K562 (cell line): ENCODE measurements around the gene PRPF18. TPM values are rescaled to one million over a fixed set of nuclear protein-coding genes. Genes with fewer than 3 reads are reported as not detected.

ENCODE experiments used
- ATAC-seq: fragments of 200-7000 bp; cut with Tn5 transposase; 3 replicates; pipeline ENCODE4 v1.9.1; 2020; ENCODE audit warnings: moderate library complexity
- BruUV-seq: library from RNA; stranded (reverse); fragments of 400-500 nt; replicated peaks from 2 replicates; lab custom pipeline; 2021; lab: Mats Ljungman, UMichigan
- CTCF ChIA-PET: fragments of 300-600 bp; formaldehyde crosslinking; extraction: SDS; loops from one replicate; lab custom pipeline; 2021; ENCODE audit warnings: low intra/inter-chr PET ratio; lab: Yijun Ruan, JAX
- POLR2A ChIA-PET: fragments of 300-600, 350-650 bp; sonication (Branson Sonifier 250); formaldehyde crosslinking; extraction: SDS; loops from one replicate; lab custom pipeline; 2021; ENCODE audit warnings: antibody characterized with exemption, inconsistent platforms; lab: Yijun Ruan, JAX
- DNase-seq, 4 experiments: peaks; one replicate each; pipeline versions ENCODE4 v3.0.0 to v3.0.0-alpha.2; 2011 to 2018; ENCODE audit warnings: low spot score in 3 of 4, mixed read lengths in 3 of 4; ENCODE audit errors: extremely low read depth in 1 of 4
- FAIRE-seq: peaks from 2 replicates; lab custom pipeline; 2011; peaks lifted over from hg19 to GRCh38; lab: Jason Lieb, UNC
- H2AFZ ChIP-seq: 2 replicates; pipeline ENCODE4 v1.6.0; 2011; ENCODE audit warnings: low read depth, low read length, control low read depth, inconsistent platforms
- H3K27ac ChIP-seq: fragments of 200-600 bp; 3 replicates; pipeline ENCODE4 v1.8.0; 2011; ENCODE audit warnings: low read depth, mild to moderate bottlenecking, control low read depth, inconsistent platforms, low read length, moderate library complexity, mixed read lengths; ENCODE audit errors: extremely low read depth
- H3K27me3 ChIP-seq, 2 experiments: fragments of 300-600 bp in 1 of 2; 2 replicates in 1 of 2; 3 replicates in 1 of 2; pipeline versions ENCODE4 v1.6.0 to v1.8.0; 2011; ENCODE audit warnings: inconsistent platforms in 2 of 2, low read length in 2 of 2, mild to moderate bottlenecking in 1 of 2, mixed read lengths in 1 of 2, moderate library complexity in 1 of 2; ENCODE audit not compliant: control insufficient read depth in 2 of 2, insufficient read depth in 2 of 2
- H3K36me3 ChIP-seq: fragments of 300-600 bp; 3 replicates; pipeline ENCODE4 v1.8.0; 2011; ENCODE audit warnings: mild to moderate bottlenecking, low read length, inconsistent platforms; ENCODE audit not compliant: control insufficient read depth, insufficient read depth
- H3K4me1 ChIP-seq, 2 experiments: fragments of 200-600 bp in 1 of 2; replicated peaks in 1 of 2; 2 replicates in 1 of 2; 3 replicates in 1 of 2; pipeline versions ENCODE4 v1.5.1 to v1.8.0; 2011; ENCODE audit warnings: inconsistent platforms in 2 of 2, low read length in 2 of 2, mild to moderate bottlenecking in 1 of 2, mixed read lengths in 1 of 2, moderate library complexity in 1 of 2; ENCODE audit not compliant: control insufficient read depth in 2 of 2, insufficient read depth in 2 of 2
- H3K4me2 ChIP-seq: 2 replicates; pipeline ENCODE4 v1.6.1; 2011; ENCODE audit warnings: low read length, control low read depth, inconsistent platforms, mixed read lengths; ENCODE audit not compliant: insufficient read depth
- H3K4me3 ChIP-seq: fragments of 200-600 bp; sonication (generic), shearing (Covaris generic); 2 replicates; pipeline ENCODE4 v1.5.1; 2016; ENCODE audit warnings: control low read depth, inconsistent platforms
- H3K79me2 ChIP-seq: fragments of 200-600 bp; 3 replicates; pipeline ENCODE4 v1.8.0; 2011; ENCODE audit warnings: low read length, inconsistent platforms; ENCODE audit not compliant: control insufficient read depth, insufficient read depth
- H3K9ac ChIP-seq, 2 experiments: 2 replicates each; pipeline versions ENCODE4 v1.6.0 to v1.6.1; 2011; ENCODE audit warnings: low read depth in 2 of 2, low read length in 2 of 2, control low read depth in 1 of 2, inconsistent platforms in 1 of 2, mild to moderate bottlenecking in 1 of 2, mixed read lengths in 1 of 2; ENCODE audit not compliant: insufficient read depth in 1 of 2
- H3K9me1 ChIP-seq: one replicate; pipeline ENCODE4 v1.6.0; 2011; ENCODE audit warnings: inconsistent platforms, mild to moderate bottlenecking, low read length, moderate library complexity; ENCODE audit not compliant: control insufficient read depth, insufficient read depth
- H3K9me3 ChIP-seq: replicated peaks from 2 replicates; pipeline ENCODE4 v1.5.1; 2011; ENCODE audit warnings: low read depth, low read length, inconsistent platforms; ENCODE audit not compliant: control insufficient read depth, insufficient read depth
- H4K20me1 ChIP-seq: replicated peaks from 2 replicates; pipeline ENCODE4 v1.6.1; 2011; ENCODE audit warnings: low read length, inconsistent platforms, mixed read lengths; ENCODE audit not compliant: control insufficient read depth, insufficient read depth
- ARID2 ChIP-seq: fragments of 450-650 bp; IDR thresholded peaks from 2 replicates; pipeline ENCODE4 v1.6.1; 2017; ENCODE audit warnings: antibody characterized with exemption, mild to moderate bottlenecking
- LARP7 ChIP-seq: fragments of 450-650 bp; IDR thresholded peaks from 2 replicates; pipeline ENCODE4 v1.6.1; 2016
- TAF15 ChIP-seq: fragments of 200-400 bp; formaldehyde crosslinking; IDR thresholded peaks from 2 replicates; pipeline ENCODE4 v1.6.1; 2017; ENCODE audit warnings: mild to moderate bottlenecking, low read depth, low read length, moderate library complexity
- TAF7 ChIP-seq: fragments of 450-650 bp; IDR thresholded peaks from 2 replicates; pipeline ENCODE4 v1.6.1; 2016; ENCODE audit warnings: missing genetic modification characterization, missing compliant biosample characterization
- ZC3H11A ChIP-seq: IDR thresholded peaks from 2 replicates; pipeline ENCODE4 v1.6.1; 2012; ENCODE audit warnings: low read depth, low read length, improper control_type of control experiment
- ZNF384 ChIP-seq: IDR thresholded peaks from 2 replicates; pipeline ENCODE4 v1.6.1; 2012; ENCODE audit warnings: low read depth, low read length, improper control_type of control experiment
- ZNF696 ChIP-seq: fragments of 250-450 bp; sonication (Bioruptor Pico); conservative IDR thresholded peaks from 2 replicates; pipeline ENCODE4 v1.4.0; 2020; ENCODE audit warnings: mild to moderate bottlenecking, moderate library complexity
- WGBS: fragments of 100-300 bp; shearing (Covaris generic); methylation state at CpG from one replicate; pipeline ENCODE4 v1.1.6; 2016; ENCODE audit warnings: low coverage, mixed read lengths; ENCODE audit not compliant: insufficient coverage; ENCODE audit errors: missing lambda C conversion rate; 5-methylcytosine and 5-hydroxymethylcytosine counted together
- in situ Hi-C: fragments of 300-500 bp; cut with MboI; formaldehyde crosslinking; loops from 4 replicates; pipeline ENCODE4 v1.15.0; 2018; ENCODE audit warnings: inconsistent platforms, mixed read lengths
- intact Hi-C: fragments of 100-400 bp; cut with micrococcal nuclease; formaldehyde crosslinking; loops from 2 replicates; pipeline ENCODE4 v1.14.2; 2022
- polyA plus RNA-seq, 8 experiments: library from polyadenylated mRNA; depleted of rRNA in 4 of 8; stranded (reverse) in 5 of 8; unstranded in 3 of 8; fragments of >200 nt; fragmentation: Nextera tagmentation in 2 of 8; fragmentation: Illumina TruSeq in 1 of 8; extraction: Ambion mirVana in 2 of 8; extraction: Trizol in 1 of 8; gene quantifications; 2 replicates each; pipeline versions ENCODE4 v1.2.1 to v1.2.3, GENCODE V29; 2011 to 2014; ENCODE audit warnings: inconsistent platforms in 1 of 8, missing spikeins in 1 of 8
- total RNA-seq, 7 experiments: library from RNA; depleted of rRNA in 6 of 7; stranded (reverse); fragments of >200 nt in 6 of 7; fragmentation: Illumina TruSeq in 2 of 7; extraction: Trizol in 2 of 7; gene quantifications; 2 replicates each; pipeline versions ENCODE4 v1.2.1 to v1.2.3, GENCODE V29; 2011 to 2021; ENCODE audit warnings: low replicate concordance in 1 of 7
- TF ChIP-seq, protein P1 (sequence below): sonication (generic); formaldehyde crosslinking; IDR thresholded peaks from 2 replicates; pipeline ENCODE4 v1.8.0; 2022; ENCODE audit warnings: missing genetic modification reagents, mild to moderate bottlenecking, borderline replicate concordance

PRPF18 gene
- total and polyA plus RNA-seq, 9 of the 15 experiments (the other 6 are each of a cell fraction or from before 2014, with no cell fraction given) = 14.0 to 30.6 (median 23.1) TPM

DNA sequence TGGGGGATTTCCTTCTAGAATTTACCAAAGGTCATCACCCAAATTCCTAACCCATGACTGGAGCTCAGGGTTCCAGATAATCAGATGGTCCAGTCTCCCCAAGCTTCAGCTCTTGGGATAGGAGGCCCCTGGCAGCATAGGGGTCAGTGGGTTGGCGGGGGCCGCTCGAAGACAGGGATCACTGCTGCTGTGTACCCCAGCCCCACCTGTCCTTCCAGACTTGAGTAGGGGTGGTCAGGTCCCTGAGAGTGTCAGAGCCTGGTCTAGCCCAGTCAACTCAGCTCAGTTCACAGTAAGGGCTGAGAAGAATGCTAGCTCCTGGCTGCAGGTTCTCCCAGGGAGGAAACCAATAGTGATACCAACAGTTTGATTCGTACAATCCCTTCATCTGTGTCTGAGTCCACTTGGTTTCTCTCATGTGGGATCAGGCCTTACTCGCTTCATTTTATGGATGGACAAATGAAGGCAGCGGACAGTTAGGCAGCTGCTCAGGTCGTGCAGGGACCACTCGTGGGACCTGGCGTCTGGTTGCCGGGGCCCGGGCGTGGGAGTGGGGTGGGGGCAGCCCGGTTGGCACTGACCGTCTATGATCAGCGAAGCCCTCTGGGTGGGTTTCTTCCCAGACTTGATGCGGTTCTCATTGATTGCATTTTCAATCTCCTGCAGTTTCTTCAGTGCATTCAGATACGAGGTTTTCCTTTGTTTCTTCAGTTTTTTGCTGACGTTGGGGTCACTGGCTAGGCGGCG, 78.9 kb downstream of the PRPF18 start:
- POLR2A ChIA-PET = interaction anchor here (1.5 to 1.9 kb wide), 2 partner anchors 11 to 45 kb away, joined by 3 to 4 read pairs; no protein-coding TSS in a partner anchor
- TF ChIP-seq TAF7 (tag) (no peak), LARP7 (no peak), TAF15 (no peak), ZNF384 (no peak), ZNF696 (CRISPR knock-in tag) (no peak), ZC3H11A (no peak), ARID2 (no peak)
- TF ChIP-seq, protein P1, sequence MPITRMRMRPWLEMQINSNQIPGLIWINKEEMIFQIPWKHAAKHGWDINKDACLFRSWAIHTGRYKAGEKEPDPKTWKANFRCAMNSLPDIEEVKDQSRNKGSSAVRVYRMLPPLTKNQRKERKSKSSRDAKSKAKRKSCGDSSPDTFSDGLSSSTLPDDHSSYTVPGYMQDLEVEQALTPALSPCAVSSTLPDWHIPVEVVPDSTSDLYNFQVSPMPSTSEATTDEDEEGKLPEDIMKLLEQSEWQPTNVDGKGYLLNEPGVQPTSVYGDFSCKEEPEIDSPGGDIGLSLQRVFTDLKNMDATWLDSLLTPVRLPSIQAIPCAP (CRISPR knock-in tag) = no peak
- Histone ChIP-seq H2AFZ (no peak overlapping the region), H3K4me3 (no peak overlapping the region), H3K4me2 (no peak overlapping the region), H3K4me1 (no peaks in the 10 kb centered on the region), H3K9ac (no peak overlapping the region), H3K27ac (no peak overlapping the region), H3K36me3 (peaks cover 2% of the 10 kb centered on the region; the same call in 1 of the 3 replicates), H4K20me1 (no peaks in the 10 kb centered on the region; the same call in 1 of the 2 replicates), H3K27me3 (no peaks in the 10 kb centered on the region; a peak in 1 of 5 replicates), H3K9me1 (no peaks in the 10 kb centered on the region), H3K79me2 (no peaks in the 10 kb centered on the region), H3K9me3 (no peaks in the 10 kb centered on the region)
- DNase-seq (no peak), ATAC-seq (no peak), FAIRE-seq (no peak)
- 71% methylated on average over 20 of the region's 20 CpGs for WGBS
- CTCF ChIA-PET = interaction anchor here (0.8 kb wide), 1 partner anchor 15 kb away, joined by 4 read pairs; no protein-coding TSS in a partner anchor
- BruUV-seq = no TSS peak
- intact Hi-C loops (no loop called here), in situ Hi-C loops (no loop called here)
